ENCODE results near the gene THSD8. TPM values are rescaled to one million over a fixed set of nuclear protein-coding genes. Genes with fewer than 3 reads are reported as not detected.
A peak's percentile ranks its signal among the peaks of the same experiment; 100 is the strongest.

The THSD8 gene
- total and polyA plus RNA-seq, 8 donors: 2.9 to 8.3 (median 5.1) TPM; not detected in 5

- WGBS, 5 donors: 6 to 81% (median 40%) methylated on average over 10 to 30 of the region's 30 CpGs
- intact Hi-C loops (cut with DNase I; ENCODE audit: low total_unique reads): loop anchor here (5.0 kb wide), 1 partner anchor 36 kb away; the partner anchor contains the start of genes PRDX2 and THSD8
- DNase-seq: peak; percentile 93 to 95
- TF ChIP-seq CTCF (IDR thresholded peaks at IDR 0.05) (peak in 6 of 7 experiments; percentile 32 to 94 (median 80)), POLR2AphosphoS5 (IDR thresholded peaks at IDR 0.05) (peak in 2 of 3 donors; percentile 16 to 58), POLR2A (IDR thresholded peaks at IDR 0.05) (no peak), EP300 (IDR thresholded peaks at IDR 0.05) (no peak)
- Histone ChIP-seq H3K36me3 (peaks cover 14 to 73% (median 56%) of the 10 kb centered on the region in 4 donors), H3K27ac (peak overlapping the region in 4 of 5 donors; percentile 44 to 78 (median 66)), H3K4me3 (peak overlapping the region; percentile 30 to 53 (median 42)), H3K4me1 (peaks cover 0 to 18% (median 15%) of the 10 kb centered on the region in 4 donors), H3K27me3 (no peaks in the 10 kb centered on the region), H3K9me3 (no peaks in the 10 kb centered on the region)
These were observed 35.8 kb upstream of the THSD8 start for GRCh38 chr19:12766051-12766521.

- Histone ChIP-seq H3K27ac (no peak overlapping the region), H3K36me3 (peaks cover 14 to 73% (median 57%) of the 10 kb centered on the region in 4 donors), H3K9me3 (no peaks in the 10 kb centered on the region), H3K27me3 (no peaks in the 10 kb centered on the region), H3K4me3 (no peak overlapping the region), H3K4me1 (peaks cover 0 to 18% (median 17%) of the 10 kb centered on the region in 4 donors)
- intact Hi-C loops (cut with DNase I; ENCODE audit: low total_unique reads): loop anchor here (5.0 kb wide), 1 partner anchor 35 kb away; the partner anchor contains the start of genes PRDX2 and THSD8
- WGBS, 5 donors: 86 to 95% (median 92%) methylated on average over 10 to 11 of the region's 11 CpGs
- no peak for TF ChIP-seq POLR2AphosphoS5 (IDR thresholded peaks at IDR 0.05)
- TF ChIP-seq EP300 (IDR thresholded peaks at IDR 0.05): no peak
- no peak for TF ChIP-seq POLR2A (IDR thresholded peaks at IDR 0.05)
- no peak for TF ChIP-seq CTCF (IDR thresholded peaks at IDR 0.05)
- DNase-seq: no peak
These were observed 34.7 kb upstream of the THSD8 start for GRCh38 chr19:12767150-12767549.

GRCh38 chr19:12767666-12768065, 34.2 kb upstream of the THSD8 start:
- H3K4me1 ChIP-seq: peaks cover 0 to 21% (median 18%) of the 10 kb centered on the region in 4 donors
- 92 to 97% (median 95%) methylated on average over 12 to 15 of the region's 15 CpGs for WGBS, 5 donors
- no peak for TF ChIP-seq POLR2A (IDR thresholded peaks at IDR 0.05)
- no peak for TF ChIP-seq EP300 (IDR thresholded peaks at IDR 0.05)
- no peak for TF ChIP-seq CTCF (IDR thresholded peaks at IDR 0.05)
- TF ChIP-seq POLR2AphosphoS5 (IDR thresholded peaks at IDR 0.05): no peak
- no peaks in the 10 kb centered on the region for H3K27me3 ChIP-seq
- no peaks in the 10 kb centered on the region for H3K9me3 ChIP-seq
- H3K4me3 ChIP-seq: no peak overlapping the region
- intact Hi-C loops (cut with DNase I; ENCODE audit: low total_unique reads): loop anchor here (5.0 kb wide), 1 partner anchor 35 kb away; the partner anchor contains the start of genes PRDX2 and THSD8
- DNase-seq: no peak
- no peak overlapping the region for H3K27ac ChIP-seq
- H3K36me3 ChIP-seq: peaks cover 14 to 69% (median 53%) of the 10 kb centered on the region in 4 donors

- TF ChIP-seq EP300 (IDR thresholded peaks at IDR 0.05): no peak
- no peak for TF ChIP-seq CTCF (IDR thresholded peaks at IDR 0.05)
- TF ChIP-seq POLR2AphosphoS5 (IDR thresholded peaks at IDR 0.05): peak in 1 of 3 donors; percentile 16
- no peak for TF ChIP-seq POLR2A (IDR thresholded peaks at IDR 0.05)
- Histone ChIP-seq H3K4me3 (no peak overlapping the region), H3K9me3 (no peaks in the 10 kb centered on the region), H3K27ac (peak overlapping the region in 1 of 5 donors; percentile 15), H3K27me3 (no peaks in the 10 kb centered on the region), H3K4me1 (peaks cover 0 to 30% (median 28%) of the 10 kb centered on the region in 4 donors), H3K36me3 (peaks cover 0 to 57% (median 35%) of the 10 kb centered on the region in 4 donors)
- DNase-seq: peak; percentile 54 to 85
- 50 to 84% (median 56%) methylated on average over 26 to 37 of the region's 37 CpGs for WGBS, 5 donors
- intact Hi-C loops (cut with DNase I; ENCODE audit: low total_unique reads): loop anchor here (5.0 kb wide), 1 partner anchor 33 kb away; the partner anchor contains the start of genes PRDX2 and THSD8
These were observed 32.2 kb upstream of the THSD8 start for GRCh38 chr19:12769689-12770088.
